B cell (primary cell): Measurements from ENCODE around the gene GPR62. TPM values are rescaled to one million over a fixed set of nuclear protein-coding genes. Genes with fewer than 3 reads are reported as not detected.
A peak's percentile ranks its signal among the peaks of the same experiment; 100 is the strongest.
"Not testable (repeated sequence)": the region's sequence is repeated elsewhere in the genome, so short reads cannot be mapped to it uniquely, and the experiment has no call there.

Experiments used
- ATAC-seq: fragments of 200-7000 bp; cut with Tn5 transposase; one replicate; pipeline ENCODE4 v1.10.0; 2021; ENCODE audit warnings: low read depth, mild to moderate bottlenecking, moderate number of reproducible peaks, moderate library complexity
- CTCF ChIA-PET: fragments of 350-600 bp; sonication (Branson Sonifier 250); formaldehyde crosslinking; loops from one replicate; lab custom pipeline; 2021; ENCODE audit warnings: antibody characterized with exemption, inconsistent platforms; lab: Charles Lee
- POLR2A ChIA-PET: fragments of 350-600 bp; sonication (Branson Sonifier 250); formaldehyde crosslinking; loops from one replicate; lab custom pipeline; 2021; ENCODE audit warnings: antibody characterized with exemption; lab: Charles Lee
- DNase-seq: peaks from one replicate; pipeline ENCODE4 v3.0.0; 2013
- H2AFZ ChIP-seq: 2 replicates; pipeline ENCODE4 v1.6.1; 2012; ENCODE audit warnings: mild to moderate bottlenecking, low read depth, low read length; ENCODE audit not compliant: insufficient read depth, poor library complexity, severe bottlenecking
- H3K27ac ChIP-seq, 2 donors: 1 replicate in 1 of 2; 2 replicates in 1 of 2; pipeline ENCODE4 v1.5.1; 2012 to 2013; ENCODE audit warnings: low read length in 2 of 2, mild to moderate bottlenecking in 2 of 2, moderate library complexity in 1 of 2
- H3K27me3 ChIP-seq, 4 experiments: fragments of 200-600 bp in 1 of 4; sonication (generic) in 1 of 4; replicated peaks in 1 of 4; 1 replicate in 2 of 4; 2 replicates in 2 of 4; pipeline versions ENCODE4 v1.6.1 to v1.7.0; 2013 to 2016; ENCODE audit warnings: low read length in 3 of 4, mild to moderate bottlenecking in 2 of 4, mixed read lengths in 1 of 4, moderate library complexity in 1 of 4; ENCODE audit not compliant: insufficient read depth in 4 of 4, control insufficient read depth in 3 of 4; ENCODE audit errors: control extremely low read depth in 1 of 4
- H3K36me3 ChIP-seq, 2 experiments: replicated peaks in 1 of 2; 1 replicate in 1 of 2; 2 replicates in 1 of 2; pipeline versions ENCODE4 v1.6.1 to v1.7.1; 2013; ENCODE audit warnings: low read length in 1 of 2; ENCODE audit not compliant: insufficient read depth in 2 of 2, control insufficient read depth in 1 of 2; ENCODE audit errors: control extremely low read depth in 1 of 2, extremely low read depth in 1 of 2
- H3K4me1 ChIP-seq, 2 donors: fragments of 200-600 bp in 1 of 2; sonication (generic) in 1 of 2; 1 replicate in 1 of 2; 2 replicates in 1 of 2; pipeline versions ENCODE4 v1.5.1 to v1.6.1; 2013 to 2017; ENCODE audit warnings: low read length in 2 of 2; ENCODE audit not compliant: control insufficient read depth in 2 of 2, insufficient read depth in 2 of 2
- H3K4me2 ChIP-seq: replicated peaks from 2 replicates; pipeline ENCODE3; 2012; ENCODE audit warnings: mild to moderate bottlenecking, low read depth, low read length; ENCODE audit not compliant: poor library complexity, severe bottlenecking
- H3K4me3 ChIP-seq, 5 experiments: fragments of 200-600 bp in 1 of 5; sonication (generic) in 1 of 5; 1 replicate in 3 of 5; 2 replicates in 2 of 5; pipeline versions ENCODE4 v1.5.1 to v1.7.0; 2011 to 2016; ENCODE audit warnings: low read length in 4 of 5, mild to moderate bottlenecking in 4 of 5, low read depth in 2 of 5, control low read depth in 1 of 5, moderate library complexity in 1 of 5; ENCODE audit not compliant: insufficient read depth in 1 of 5; ENCODE audit errors: control extremely low read depth in 1 of 5, extremely low read depth in 1 of 5
- H3K79me2 ChIP-seq: fragments of 200-600 bp; sonication (generic); one replicate; pipeline ENCODE4 v1.6.0; 2016; ENCODE audit warnings: low read length; ENCODE audit not compliant: control insufficient read depth, insufficient read depth
- H3K9ac ChIP-seq: fragments of 200-600 bp; sonication (generic); 2 replicates; pipeline ENCODE4 v1.6.1; 2017; ENCODE audit warnings: mild to moderate bottlenecking, low read length, moderate library complexity
- H3K9me3 ChIP-seq, 3 donors: one replicate each; pipeline versions ENCODE4 v1.6.1 to v1.7.1; 2013; ENCODE audit warnings: low read length in 2 of 3; ENCODE audit not compliant: control insufficient read depth in 2 of 3, insufficient read depth in 1 of 3; ENCODE audit errors: control extremely low read depth in 1 of 3
- H4K20me1 ChIP-seq: 2 replicates; pipeline ENCODE4 v1.6.0; 2012; ENCODE audit warnings: mild to moderate bottlenecking, low read length; ENCODE audit not compliant: insufficient read depth, control insufficient read depth, poor library complexity, severe bottlenecking
- H3K27ac Mint-ChIP-seq: one replicate; pipeline ENCODE4 v1.8.0; 2021; ENCODE audit warnings: mixed read lengths
- H3K27me3 Mint-ChIP-seq: one replicate; pipeline ENCODE4 v1.8.0; 2021; ENCODE audit warnings: mixed read lengths
- H3K4me1 Mint-ChIP-seq: one replicate; pipeline ENCODE4 v1.8.0; 2021; ENCODE audit warnings: mixed read lengths
- H3K4me3 Mint-ChIP-seq: one replicate; pipeline ENCODE4 v1.8.0; 2021; ENCODE audit warnings: mixed read lengths
- H3K9me3 Mint-ChIP-seq: one replicate; pipeline ENCODE4 v1.8.0; 2022; ENCODE audit warnings: mixed read lengths; ENCODE audit not compliant: insufficient read depth
- EZH2 ChIP-seq: IDR thresholded peaks from 2 replicates; pipeline ENCODE4 v1.6.1; 2012; ENCODE audit warnings: borderline replicate concordance, low read depth, mild to moderate bottlenecking, moderate library complexity, low read length; ENCODE audit not compliant: insufficient read depth, poor library complexity, severe bottlenecking
- WGBS: methylation state at CpG from one replicate; pipeline ENCODE4 v1.1.5; 2013; ENCODE audit warnings: missing lambda C conversion rate; ENCODE audit not compliant: insufficient coverage; 5-methylcytosine and 5-hydroxymethylcytosine counted together
- intact Hi-C: fragments of 100-400 bp; cut with micrococcal nuclease; formaldehyde crosslinking; loops from one replicate; pipeline ENCODE4 v1.10.0; 2022
- polyA plus RNA-seq: library from polyadenylated mRNA; depleted of rRNA; stranded (reverse); fragments of >200 nt; gene quantifications from 2 replicates; pipeline ENCODE4 v1.2.3, GENCODE V29; 2012
- total RNA-seq, 2 donors: library from RNA; stranded (reverse); fragments of 120-200 nt in 1 of 2; gene quantifications; 1 replicate in 1 of 2; 2 replicates in 1 of 2; pipeline versions ENCODE4 v1.2.3 to v1.2.4, GENCODE V29; 2013 to 2022
- TF ChIP-seq, protein P1 (sequence below): fragments of 200-600 bp; IDR thresholded peaks from one replicate; pipeline ENCODE4 v1.8.0; 2022; ENCODE audit warnings: antibody characterized with exemption, mild to moderate bottlenecking

GPR62 gene
- total and polyA plus RNA-seq, 2 donors (not counting 1 experiment from before 2014, with no cell fraction given) = not detected

DNA sequence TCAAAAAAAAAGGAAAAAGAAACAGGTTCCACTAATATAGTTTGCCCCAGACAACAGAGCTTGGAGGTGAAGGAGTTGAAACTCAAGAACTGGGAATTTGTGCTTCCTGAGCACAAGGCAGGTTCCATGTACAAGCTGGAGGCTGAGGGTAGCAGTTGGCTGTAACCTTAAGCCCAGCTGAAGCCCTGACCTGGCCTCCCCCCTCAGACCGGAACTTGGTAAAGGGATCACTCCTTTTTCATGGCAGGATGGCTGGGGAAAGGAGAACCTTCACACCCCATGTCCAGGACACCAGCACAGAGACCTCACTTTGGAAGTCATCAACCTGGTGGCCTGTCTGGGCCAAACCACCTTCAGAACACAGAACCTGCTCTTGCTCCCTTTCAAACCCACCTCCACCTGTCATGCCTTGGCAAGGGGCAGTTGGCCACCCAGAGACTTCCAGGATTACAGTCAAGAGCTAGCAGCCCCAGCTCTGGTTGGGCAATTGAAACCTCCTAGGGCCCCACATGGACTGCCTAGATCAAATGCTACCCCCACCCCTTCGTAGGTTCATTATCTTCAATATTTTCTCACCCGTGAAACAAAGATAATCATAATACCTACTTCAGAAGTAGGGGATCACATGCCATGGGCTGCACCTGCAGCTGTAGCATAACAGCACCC, 37.0 kb downstream of the GPR62 start:
- peaks cover 13 to 19% of the 10 kb centered on the region in 2 donors for H3K4me1 ChIP-seq
- ATAC-seq = no peak
- WGBS = 100% methylated on average over 2 of the region's 3 CpGs
- Mint-ChIP-seq H3K27ac (no peak overlapping the region), H3K27me3 (no peaks in the 10 kb centered on the region), H3K4me1 (peaks cover 33% of the 10 kb centered on the region), H3K4me3 (no peak overlapping the region), H3K9me3 (no peaks in the 10 kb centered on the region)
- POLR2A ChIA-PET = interaction anchor here (2.9 kb wide), 1 partner anchor 9 kb away, joined by 8 read pairs; the partner anchor contains the start of gene ACY1
- no peak for DNase-seq
- H3K9me3 ChIP-seq = no peaks in the 10 kb centered on the region
- peaks cover 17% of the 10 kb centered on the region for H3K79me2 ChIP-seq
- TF ChIP-seq EZH2 = no peak
- TF ChIP-seq, protein P1, sequence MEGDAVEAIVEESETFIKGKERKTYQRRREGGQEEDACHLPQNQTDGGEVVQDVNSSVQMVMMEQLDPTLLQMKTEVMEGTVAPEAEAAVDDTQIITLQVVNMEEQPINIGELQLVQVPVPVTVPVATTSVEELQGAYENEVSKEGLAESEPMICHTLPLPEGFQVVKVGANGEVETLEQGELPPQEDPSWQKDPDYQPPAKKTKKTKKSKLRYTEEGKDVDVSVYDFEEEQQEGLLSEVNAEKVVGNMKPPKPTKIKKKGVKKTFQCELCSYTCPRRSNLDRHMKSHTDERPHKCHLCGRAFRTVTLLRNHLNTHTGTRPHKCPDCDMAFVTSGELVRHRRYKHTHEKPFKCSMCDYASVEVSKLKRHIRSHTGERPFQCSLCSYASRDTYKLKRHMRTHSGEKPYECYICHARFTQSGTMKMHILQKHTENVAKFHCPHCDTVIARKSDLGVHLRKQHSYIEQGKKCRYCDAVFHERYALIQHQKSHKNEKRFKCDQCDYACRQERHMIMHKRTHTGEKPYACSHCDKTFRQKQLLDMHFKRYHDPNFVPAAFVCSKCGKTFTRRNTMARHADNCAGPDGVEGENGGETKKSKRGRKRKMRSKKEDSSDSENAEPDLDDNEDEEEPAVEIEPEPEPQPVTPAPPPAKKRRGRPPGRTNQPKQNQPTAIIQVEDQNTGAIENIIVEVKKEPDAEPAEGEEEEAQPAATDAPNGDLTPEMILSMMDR = no peak
- no peak overlapping the region for H3K9ac ChIP-seq
- no peaks in the 10 kb centered on the region for H3K27me3 ChIP-seq
- H4K20me1 ChIP-seq = peaks cover 37% of the 10 kb centered on the region
- CTCF ChIA-PET = interaction anchor here (0.6 to 2.5 kb wide), 4 partner anchors 9 to 29 kb away, joined by 3 to 15 read pairs (median 4); partner anchors contain the start of gene ACY1
- no peak overlapping the region for H3K4me2 ChIP-seq
- H3K36me3 ChIP-seq = peaks cover 0 to 26% of the 10 kb centered on the region in 2 experiments
- H2AFZ ChIP-seq = no peak overlapping the region
- H3K27ac ChIP-seq = no peak overlapping the region
- intact Hi-C loops = no loop called here
- no peak overlapping the region for H3K4me3 ChIP-seq

GRCh38 chr3:51993657-51994056, 38.5 kb downstream of the GPR62 start:
- CTCF ChIA-PET = interaction anchor here (1.2 kb wide), 1 partner anchor 151 kb away, joined by 3 read pairs; no protein-coding TSS in a partner anchor
- not testable (repeated sequence) for ATAC-seq, H3K27ac ChIP-seq, DNase-seq, H3K4me2 ChIP-seq, H3K27me3 Mint-ChIP-seq, H2AFZ ChIP-seq, H3K9ac ChIP-seq, H3K4me3 ChIP-seq, H3K9me3 ChIP-seq, H3K9me3 Mint-ChIP-seq, H3K27me3 ChIP-seq
- Histone ChIP-seq H4K20me1 (peaks cover 37% of the 10 kb centered on the region), H3K79me2 (peaks cover 17% of the 10 kb centered on the region), H3K4me1 (peaks cover 13 to 19% of the 10 kb centered on the region in 2 donors), H3K36me3 (peaks cover 0 to 26% of the 10 kb centered on the region in 2 experiments)
- POLR2A ChIA-PET = interaction anchor here (2.5 kb wide), 1 partner anchor 11 kb away, joined by 25 read pairs; the partner anchor contains the start of gene ACY1
- intact Hi-C loops = loop anchor here (2.0 kb wide), 2 partner anchors 19 to 543 kb away; partner anchors contain the start of genes ABHD14A, ABHD14B and UQCC5
- Mint-ChIP-seq H3K27ac (peak overlapping the region; percentile 26), H3K4me3 (peak overlapping the region; percentile 100), H3K4me1 (peaks cover 33% of the 10 kb centered on the region)
- WGBS = 92% methylated on average over 6 of the region's 13 CpGs
